GM21737 (cell line): ENCODE measurements around the gene ZP1.
"Not testable (repeated sequence)": the region's sequence is repeated elsewhere in the genome, so short reads cannot be mapped to it uniquely, and the experiment has no call there.

Experiments
- ATAC-seq: cut with Tn5 transposase; IDR thresholded peaks from one replicate; pipeline ENCODE4 v1.9.1; 2021; ENCODE audit warnings: mild to moderate bottlenecking, moderate library complexity; ENCODE audit not compliant: unreplicated experiment

The ZP1 gene

DNA sequence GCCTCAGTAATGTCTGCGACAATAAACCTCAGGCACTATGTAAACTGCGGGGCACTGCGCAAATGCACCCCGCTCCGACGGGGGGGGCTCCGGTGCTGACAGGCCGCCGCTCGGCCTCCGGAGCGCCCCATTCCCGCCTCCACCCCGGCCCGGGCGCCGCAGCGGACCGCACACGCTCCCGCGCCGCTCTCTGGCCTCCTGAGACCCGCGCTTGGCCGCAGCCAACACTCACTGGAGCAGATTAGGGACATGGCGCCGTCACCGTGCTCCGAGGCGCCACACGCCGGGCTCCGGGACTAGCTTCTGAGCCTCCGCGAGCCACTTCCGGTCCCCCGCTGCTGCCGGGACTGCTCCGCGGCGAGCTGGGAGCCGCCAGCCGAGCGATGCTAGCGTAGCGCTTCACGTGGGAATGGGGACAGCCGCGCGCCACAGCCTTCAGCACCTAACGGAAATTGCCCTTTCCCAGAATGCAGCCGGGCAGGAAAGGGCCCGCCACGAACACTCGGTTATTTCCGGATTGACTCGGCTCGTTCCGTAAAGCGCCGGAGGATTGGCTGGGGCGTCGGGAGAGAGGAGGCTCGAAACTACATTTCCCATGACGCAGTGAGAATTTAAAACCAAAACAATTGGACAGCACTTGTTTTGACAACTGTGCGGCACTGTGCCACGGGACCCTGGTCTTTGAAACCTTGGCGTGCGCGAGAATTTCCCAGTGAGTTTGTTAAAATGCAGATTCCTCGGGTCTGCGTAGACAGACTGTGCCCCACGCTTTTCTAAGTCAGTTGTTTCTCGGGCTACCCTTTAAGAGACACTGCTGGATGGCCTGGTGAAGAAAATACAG, 39.0 kb downstream of the ZP1 start, which contains the start of gene PRPF19:
Gene PRPF19, minus strand, starts transcription at position 454 of the 841 bp plus-strand sequence. Its CDS starts 203 bp downstream, at position 251.
- ATAC-seq: peak; percentile 73

DNA sequence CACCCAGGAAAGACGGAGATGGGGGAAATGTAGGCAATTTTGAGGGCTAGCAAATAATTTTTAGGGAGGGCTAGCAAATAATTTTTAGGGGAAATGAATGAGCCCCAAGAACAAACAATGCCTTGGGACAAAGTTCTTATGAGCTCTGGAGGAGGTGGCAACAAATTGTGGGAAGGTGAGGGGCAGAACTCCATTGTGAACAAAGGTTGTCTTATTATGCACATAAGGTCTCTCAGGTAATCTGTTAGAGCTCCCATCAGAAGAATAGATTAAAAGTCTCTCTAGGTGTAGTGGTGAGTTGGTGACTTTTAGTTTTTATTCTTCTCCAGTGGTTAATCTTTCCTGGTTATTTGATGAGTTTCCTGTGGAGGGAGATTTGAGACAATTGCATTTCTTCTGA, 41.5 kb downstream of the ZP1 start:
- ATAC-seq: no peak

DNA sequence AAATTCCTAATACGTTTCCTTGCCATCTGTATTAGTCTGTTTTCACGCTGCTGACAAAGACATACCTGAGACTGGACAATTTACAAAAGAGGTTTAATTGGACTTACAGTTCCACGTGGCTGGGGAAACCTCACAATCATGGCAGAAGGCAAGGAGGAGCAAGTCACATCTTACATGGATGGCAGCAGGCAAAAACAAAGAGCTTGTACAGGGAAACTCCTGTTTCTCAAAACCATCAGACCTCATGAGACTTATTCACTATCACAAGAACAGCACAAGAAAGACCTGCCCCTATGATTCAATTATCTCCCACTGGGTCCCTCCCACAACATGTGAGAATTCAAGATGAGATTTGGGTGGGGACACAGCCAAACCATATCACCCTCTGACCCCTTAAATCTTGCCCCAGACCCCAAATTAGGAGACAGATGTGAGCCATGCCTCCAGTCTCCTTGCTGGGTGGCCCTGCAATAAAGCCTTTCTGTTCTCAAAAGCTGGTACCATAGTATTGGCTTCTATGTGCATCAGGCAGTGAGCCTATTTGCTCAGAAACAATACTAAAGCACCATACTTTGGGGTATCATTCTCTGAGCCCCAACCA, 42.4 kb downstream of the ZP1 start:
- not testable (repeated sequence) for ATAC-seq

DNA sequence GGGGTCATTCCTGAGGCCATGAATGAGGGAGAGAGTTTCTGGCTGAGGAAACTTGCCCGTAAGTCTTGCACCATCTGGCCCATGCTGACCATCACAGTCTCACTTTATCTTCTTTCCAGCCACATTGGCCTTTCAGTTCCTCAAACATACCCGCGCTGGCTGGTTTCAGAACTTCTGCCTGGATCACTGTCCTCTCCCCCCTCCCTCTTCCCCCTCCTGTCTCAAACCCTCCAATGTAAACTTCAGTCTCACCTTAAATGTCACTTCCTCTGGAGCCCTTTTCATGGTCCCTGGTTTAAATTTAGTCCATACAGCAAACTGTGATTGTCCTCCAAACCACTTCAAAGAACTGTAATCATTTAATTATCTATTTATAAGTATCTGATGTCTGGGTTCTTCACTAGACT, 42.9 kb downstream of the ZP1 start:
- ATAC-seq: peak; percentile 31

DNA sequence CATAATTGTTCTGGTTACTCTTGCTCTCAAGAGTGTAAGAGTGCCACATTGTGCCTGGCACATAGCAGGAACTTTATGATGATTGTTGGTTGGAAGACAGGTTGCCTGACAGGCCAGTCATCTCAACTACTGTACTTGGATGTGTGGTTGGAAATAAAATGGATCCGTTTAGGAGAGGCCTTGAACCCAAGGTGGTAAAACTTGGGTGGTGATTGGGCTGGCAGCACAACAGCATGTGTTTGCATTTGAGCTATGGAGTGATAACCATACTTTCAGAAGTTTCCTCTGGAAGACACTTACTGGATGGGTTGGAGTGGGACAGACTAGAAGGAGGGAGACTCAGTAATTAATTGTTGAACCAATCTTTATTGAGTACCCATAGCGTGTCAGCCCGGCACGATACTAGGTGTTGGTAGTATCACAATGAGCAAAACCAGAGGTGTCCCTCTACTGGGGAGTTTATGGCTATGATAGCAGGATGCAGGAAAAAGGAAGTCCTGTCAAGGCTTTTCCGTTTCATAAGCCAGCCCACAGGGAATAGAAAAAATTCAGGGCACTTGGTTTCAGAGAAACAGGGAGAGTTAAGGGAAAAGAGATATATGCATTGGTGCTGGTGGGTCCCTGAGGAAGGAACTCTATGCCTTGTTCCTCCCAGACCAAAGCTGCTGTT, 43.5 kb downstream of the ZP1 start:
- no peak for ATAC-seq

DNA sequence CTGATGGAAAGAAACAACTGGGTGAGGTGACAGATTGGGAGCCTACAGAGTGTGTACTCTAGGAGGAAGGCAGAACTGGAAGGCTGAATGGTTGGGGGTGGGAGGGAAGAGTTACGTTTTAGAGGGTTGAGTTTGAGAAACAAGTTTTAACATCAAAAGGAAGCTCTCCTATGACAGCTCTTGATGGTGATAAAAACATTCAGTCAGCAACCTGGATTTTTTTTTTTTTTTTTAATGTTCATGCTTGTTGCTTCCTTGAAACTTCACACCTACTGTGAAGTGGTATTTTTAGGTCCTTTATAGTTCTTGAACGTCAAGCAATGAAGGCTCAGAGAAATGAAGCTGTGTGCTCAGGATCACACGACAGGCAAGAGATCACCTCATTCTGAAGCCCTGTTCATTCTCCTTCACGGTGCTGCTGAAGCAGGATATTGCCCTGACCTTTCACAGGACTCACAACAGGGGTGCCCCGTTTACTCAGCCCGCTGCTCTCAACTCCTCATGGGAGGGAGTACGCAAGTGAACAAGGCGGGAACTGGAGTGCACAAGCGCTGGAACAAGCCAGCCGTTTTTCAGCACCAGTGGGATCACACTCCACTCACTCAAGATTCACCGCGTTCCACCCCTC, 45.0 kb downstream of the ZP1 start:
- ATAC-seq: no peak

DNA sequence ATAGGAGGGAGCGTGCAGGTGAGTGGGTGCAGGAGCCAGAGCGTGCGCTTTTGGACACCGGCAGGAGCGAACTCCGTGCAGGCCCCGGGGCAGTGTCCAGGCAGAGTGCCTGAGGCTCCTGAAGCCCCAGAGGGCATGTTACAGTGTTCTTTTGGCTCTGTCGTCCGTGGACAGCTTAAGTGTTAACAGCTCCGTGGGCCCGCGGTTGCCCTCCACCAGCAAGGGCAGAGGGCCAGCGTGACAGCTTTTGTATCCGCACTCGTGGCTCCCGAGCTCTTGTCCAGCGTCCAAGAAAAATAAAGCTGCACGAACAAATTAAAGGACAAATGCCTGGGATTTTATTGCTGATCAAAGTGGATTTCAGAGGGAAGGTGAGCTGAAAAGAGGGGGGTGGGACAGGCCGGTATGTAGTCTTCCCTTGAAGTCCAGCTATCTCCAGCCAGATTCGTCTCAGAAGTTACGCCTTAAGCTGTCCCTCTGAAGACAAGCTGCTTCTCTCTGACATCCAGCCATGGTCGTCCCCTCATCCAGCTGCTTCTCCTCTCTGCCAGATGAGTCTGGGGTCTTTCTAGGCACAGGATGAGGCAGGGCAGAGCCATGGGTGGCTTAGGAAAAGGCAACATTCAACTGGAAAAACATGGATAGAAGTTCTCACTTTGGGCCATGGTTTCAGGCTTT, 45.6 kb downstream of the ZP1 start:
- ATAC-seq: no peak

DNA sequence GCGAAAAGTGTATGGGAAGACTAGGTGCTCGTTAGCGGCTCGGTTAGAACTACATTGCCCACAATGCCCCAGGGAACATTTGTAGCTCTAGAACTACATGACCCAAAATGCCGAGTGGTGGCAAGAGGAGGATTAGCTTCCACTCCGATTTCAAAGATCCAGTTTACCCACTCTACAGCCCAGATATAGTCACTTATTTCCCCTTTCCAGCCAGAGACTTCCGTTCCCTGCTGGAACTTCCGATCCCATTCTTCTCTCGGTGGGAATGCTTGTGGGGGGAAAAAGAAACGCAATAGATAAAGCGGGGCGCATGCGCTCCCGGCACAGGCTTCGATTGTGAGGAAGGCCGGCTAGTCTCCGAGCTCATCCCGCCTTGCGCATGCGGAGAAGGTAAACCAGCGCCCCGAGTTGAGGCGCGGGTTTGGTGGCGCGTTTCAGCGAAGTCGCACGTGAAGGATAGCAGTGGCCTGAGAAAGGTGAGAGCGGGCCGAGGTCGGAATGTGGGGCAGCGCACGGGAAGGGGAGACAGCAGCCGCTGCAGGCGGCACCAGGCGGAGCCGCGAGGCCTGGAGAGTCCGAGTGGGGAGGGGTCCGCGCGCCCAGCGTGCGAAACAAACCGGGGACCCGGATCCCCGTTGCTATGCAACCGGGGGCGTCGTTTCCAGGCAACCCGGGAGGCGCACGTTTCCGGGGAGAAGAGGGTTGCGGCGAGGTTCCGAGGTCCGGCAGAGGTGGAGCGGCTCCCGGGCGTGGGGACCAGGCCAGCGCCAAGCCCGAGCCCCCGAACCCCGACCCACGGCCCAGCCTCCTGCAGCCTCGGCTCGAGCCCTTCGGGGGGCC, 46.7 kb downstream of the ZP1 start, which contains the start of gene TMEM109:
Gene TMEM109, plus strand, starts transcription at position 366 of the 840 bp plus-strand sequence. CDS start 5,536 bp downstream, outside the sequence.
- peak; percentile 38 for ATAC-seq

DNA sequence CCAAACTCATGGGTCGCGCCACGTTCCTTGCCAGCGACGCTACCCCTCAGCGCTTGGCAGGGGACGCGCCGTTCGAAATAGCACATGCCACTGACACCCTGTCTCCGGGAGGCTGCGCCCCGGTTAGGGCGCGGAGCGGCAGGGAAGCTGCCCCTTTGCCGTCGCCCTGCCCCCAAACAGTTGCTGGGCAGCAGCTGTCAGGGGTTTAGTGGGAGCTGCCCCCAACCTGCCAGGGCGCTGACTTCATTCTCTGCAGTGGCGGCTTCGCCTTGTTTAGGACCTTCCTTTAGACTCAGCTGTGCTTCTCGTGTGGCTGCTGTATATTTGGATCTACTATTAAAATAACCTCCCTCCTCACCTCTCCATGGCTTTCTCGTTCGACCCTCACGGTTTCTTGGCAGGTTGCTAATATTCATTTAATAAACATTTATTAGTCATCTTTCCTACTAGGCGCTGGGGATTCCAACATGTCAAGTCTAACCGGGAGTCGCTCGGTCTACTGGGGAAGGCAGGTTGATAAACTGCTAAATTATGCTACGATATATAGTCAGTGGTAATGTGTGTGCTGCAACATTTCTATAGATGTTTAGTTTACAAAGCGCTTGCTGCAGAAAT, 47.4 kb downstream of the ZP1 start:
- ATAC-seq: peak; percentile 1

DNA sequence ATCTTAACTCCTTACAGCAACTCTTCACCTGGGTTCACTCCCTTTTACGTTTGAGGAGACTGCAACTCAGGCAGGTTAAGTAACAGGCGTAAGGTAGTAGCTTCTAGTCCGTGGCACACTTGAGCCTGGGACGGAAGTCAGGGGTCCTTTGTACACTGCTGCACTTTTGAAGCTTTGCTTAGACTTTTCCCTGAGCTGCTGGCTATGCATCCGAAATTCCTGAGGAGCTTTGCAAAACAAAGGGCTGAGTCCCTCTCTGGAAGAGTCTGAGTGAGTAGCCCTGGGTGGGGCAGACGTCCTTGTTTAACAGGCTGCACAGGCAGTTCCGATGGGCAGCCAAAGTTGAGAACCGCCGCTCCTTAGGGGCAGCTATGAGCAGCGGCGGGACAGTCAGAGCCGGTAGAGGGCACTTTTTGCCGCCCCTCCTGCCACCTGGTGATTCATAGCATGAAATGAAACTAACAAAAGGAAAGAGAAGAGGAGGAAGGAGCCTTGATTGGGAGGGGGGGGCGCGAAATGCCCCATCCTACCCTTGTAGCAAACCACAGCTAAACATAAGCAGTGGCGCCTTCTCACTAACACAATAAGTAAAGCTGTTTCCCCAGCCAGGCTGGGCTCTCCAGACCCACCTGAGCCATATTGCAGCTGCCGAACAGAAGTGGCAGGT, 48.0 kb downstream of the ZP1 start:
- ATAC-seq: peak; percentile 55

DNA sequence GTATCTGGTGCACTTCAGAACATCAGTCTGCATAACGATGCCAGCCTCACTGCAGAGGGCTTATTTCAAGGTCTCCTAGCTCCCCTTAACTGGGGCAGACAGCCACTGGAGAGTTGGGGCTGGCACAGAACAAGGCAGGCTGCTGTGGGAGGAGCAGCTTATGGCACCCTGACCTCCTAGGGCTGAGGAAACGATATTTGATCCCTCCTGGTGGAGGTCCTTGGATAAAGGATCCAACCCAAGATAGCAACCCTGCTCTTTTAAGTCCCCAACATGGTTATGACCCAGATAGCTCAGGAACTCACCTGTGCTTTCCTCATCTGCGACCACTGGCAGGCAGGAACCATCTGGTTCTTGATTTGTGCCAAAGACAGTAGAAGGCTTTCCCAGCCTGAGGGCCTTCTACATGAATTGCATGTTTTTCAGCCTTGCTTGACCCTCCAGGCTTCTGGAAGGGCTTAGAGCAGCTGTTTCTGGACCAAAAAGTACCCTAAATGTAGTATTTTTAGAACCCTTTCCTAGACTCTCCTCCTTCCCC, 49.4 kb downstream of the ZP1 start:
- no peak for ATAC-seq

DNA sequence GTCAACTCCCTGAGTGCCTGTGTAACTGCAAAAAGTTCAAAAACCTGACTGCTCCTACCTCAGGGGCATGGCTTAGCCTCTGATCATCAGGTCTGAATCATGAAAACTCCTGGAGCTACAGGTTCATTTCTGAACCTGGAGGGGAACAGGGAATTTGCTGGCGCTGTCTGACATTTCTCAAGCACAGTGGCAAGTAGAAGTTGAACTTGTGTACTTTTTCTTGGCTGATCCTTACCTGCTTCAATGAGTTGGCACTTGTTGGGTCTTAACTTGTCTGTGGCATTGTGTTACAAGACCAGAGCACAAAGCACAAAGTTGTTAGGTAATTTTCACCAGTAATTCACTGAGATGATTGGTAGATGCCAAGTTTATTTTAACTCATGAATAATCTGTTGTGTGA, 49.9 kb downstream of the ZP1 start:
- ATAC-seq: no peak

DNA sequence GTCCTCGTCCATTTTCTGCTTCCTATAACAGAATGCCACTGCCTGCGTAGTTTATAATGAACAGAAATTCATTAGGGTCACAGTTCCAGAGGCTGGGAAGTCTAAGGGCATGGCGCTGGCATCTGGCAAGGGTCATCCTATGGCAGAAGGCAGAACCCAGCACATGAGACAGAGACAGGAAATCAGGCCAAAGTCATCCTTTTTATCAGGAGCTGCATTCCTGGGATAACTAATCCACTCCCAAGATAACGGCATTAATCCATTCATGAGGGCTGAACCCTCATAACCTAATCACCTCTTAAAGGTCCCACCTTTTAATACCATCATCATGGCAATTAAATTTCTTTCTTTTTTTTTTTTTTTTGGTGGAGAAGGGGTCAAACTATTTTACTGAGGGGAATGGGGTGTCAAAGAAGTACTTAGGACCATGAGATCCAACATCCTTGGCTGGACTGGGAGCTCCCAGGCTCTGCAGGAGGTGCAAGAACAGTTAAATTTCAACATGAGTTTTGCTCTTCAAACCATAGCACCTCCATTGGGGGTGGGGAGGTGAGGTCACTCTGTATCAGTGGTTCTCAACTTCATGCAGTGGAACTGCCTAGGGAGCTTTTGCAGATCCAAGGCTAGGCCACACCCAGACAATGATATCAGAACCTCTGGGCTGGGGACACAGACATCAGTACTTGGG, 51.1 kb downstream of the ZP1 start:
- ATAC-seq: no peak

DNA sequence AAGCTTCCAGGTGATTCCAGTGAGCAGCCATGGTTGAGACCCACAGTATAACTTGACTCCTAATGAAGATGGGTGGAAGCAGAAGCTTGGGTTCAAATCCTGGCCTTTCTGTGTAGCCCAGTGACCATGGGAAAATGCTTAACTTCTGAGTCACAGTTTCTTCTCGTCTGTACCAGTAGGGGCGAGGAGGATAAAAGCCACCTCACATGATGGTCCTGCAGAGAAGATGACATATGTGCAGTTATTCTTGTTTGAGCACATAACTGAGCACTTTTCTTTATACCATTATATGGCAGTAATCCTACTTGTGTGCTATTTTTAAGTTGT, 51.6 kb downstream of the ZP1 start:
- no peak for ATAC-seq

DNA sequence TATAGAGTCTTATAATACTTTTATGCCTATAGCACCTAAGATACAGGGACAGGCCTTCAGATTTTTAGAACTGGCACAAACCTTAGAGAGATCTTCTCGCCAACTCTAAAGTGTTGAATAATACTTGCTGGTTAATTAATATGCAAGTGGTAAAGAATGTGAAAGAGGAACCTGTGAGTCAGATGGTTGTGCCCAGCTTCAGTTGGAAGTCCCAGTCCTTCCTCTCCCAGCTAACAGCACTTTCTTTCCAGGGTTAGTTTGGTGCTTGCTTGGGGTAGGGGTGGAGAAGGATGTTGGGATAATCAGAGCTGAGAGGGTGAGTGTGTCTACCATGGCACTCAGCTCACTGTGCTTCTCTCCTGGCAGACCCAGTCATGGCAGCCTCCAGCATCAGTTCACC, 52.0 kb downstream of the ZP1 start:
- ATAC-seq: no peak

DNA sequence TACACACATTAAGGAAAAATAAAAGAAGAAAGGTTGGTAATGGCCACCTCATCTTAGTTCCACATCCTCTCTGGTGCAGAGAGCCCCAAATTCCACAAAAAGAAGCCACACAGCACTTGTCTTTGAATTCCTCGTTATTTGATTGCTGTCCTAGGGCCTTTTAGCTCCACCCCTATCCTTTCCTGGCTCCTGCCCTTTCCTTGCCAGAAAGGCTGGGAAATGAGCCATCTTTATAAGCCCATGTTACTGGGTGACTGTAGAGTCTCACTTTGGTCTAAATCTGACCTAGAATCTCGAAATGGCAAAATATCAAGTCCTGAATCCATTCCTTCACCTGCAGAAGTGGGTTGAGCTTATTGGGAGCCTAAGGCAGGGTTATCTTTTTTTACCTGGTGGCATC, 52.6 kb downstream of the ZP1 start:
- ATAC-seq: no peak

DNA sequence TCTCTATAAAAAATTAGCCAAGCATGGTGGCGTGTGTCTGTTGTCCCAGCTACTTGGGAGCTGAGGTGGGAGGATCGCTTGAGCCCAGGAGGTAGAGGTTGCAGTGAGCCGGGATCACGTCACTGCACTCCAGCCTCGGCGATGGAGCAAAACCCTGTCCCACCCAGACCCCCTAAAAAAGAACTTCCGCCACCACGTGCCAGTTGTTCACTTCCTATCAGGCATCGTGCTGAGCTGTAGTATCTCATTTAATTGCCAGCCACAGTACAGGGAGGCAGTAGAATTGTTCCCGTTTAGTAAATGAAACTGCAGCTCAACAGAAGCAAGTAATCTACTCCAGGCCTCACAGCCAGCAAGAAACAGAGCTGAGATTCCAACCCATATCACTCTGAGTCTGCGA, 53.9 kb downstream of the ZP1 start:
- ATAC-seq: no peak

DNA sequence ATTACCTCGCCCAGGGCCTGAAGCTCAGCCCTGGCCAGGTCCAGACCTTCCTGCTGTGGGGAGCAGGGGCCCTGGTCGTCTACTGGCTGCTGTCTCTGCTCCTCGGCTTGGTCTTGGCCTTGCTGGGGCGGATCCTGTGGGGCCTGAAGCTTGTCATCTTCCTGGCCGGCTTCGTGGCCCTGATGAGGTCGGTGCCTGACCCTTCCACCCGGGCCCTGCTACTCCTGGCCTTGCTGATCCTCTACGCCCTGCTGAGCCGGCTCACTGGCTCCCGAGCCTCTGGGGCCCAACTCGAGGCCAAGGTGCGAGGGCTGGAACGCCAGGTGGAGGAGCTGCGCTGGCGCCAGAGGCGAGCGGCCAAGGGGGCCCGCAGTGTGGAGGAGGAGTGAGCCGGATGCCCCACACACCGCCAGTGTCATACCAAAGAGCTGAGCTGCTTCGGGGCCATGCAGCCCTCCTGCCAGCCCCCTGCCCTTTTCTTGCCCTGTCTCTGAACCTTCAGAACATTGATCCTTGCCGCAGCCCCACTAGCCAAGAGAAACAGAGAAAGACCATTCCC, 54.5 kb downstream of the ZP1 start:
- ATAC-seq: no peak
